Omental fat pad (tissue), 4 donors: Measurements from ENCODE around the gene NOTO. TPM values are rescaled to one million over a fixed set of nuclear protein-coding genes. Genes with fewer than 3 reads are reported as not detected.
A peak's percentile ranks its signal among the peaks of the same experiment; 100 is the strongest.

Experiments
- ATAC-seq: fragments of 150-250 bp; one replicate; pipeline ENCODE4 v1.9.1; 2016; ENCODE audit warnings: mild to moderate bottlenecking, moderate library complexity; ENCODE audit not compliant: low FRiP score
- DNase-seq: peaks from one replicate; pipeline ENCODE4 v3.0.0-alpha.2; 2019; ENCODE audit warnings: low spot score
- total RNA-seq, 4 donors: library from RNA; depleted of rRNA; stranded (reverse); fragments of >200 nt; gene quantifications; one replicate each; pipeline ENCODE4 v1.1.0, GENCODE V29; 2016
- TF ChIP-seq, protein P1 (sequence below), 3 donors: fragments of 450-650 bp; IDR thresholded peaks; one replicate each; pipeline ENCODE4 v1.5.1; 2016 to 2017; ENCODE audit warnings: antibody characterized with exemption in 3 of 3, mild to moderate bottlenecking in 3 of 3, moderate library complexity in 2 of 3

NOTO gene
- total RNA-seq, 4 donors from 2014 or later: not detected

DNA sequence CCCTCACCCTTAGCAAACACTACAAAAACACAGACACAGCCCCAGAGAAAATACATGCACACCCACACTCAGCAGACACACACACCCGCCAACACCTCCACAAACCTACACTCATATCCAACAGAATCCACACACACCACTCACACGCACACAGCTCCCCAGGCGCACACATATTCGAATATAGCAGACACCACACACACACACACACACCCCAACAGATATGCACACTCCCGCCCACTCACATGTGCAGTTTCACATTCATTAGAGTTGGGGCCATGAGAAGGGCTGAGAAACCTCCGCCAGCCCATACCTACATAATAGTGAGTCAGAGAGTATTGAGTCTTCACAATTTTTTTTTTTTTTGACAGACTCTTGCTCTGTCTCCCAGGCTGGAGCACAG, 29.4 kb upstream of the NOTO start:
- no peak for ATAC-seq
- DNase-seq: no peak
- TF ChIP-seq, protein P1, sequence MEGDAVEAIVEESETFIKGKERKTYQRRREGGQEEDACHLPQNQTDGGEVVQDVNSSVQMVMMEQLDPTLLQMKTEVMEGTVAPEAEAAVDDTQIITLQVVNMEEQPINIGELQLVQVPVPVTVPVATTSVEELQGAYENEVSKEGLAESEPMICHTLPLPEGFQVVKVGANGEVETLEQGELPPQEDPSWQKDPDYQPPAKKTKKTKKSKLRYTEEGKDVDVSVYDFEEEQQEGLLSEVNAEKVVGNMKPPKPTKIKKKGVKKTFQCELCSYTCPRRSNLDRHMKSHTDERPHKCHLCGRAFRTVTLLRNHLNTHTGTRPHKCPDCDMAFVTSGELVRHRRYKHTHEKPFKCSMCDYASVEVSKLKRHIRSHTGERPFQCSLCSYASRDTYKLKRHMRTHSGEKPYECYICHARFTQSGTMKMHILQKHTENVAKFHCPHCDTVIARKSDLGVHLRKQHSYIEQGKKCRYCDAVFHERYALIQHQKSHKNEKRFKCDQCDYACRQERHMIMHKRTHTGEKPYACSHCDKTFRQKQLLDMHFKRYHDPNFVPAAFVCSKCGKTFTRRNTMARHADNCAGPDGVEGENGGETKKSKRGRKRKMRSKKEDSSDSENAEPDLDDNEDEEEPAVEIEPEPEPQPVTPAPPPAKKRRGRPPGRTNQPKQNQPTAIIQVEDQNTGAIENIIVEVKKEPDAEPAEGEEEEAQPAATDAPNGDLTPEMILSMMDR (IDR thresholded peaks at IDR 0.05): no peak

DNA sequence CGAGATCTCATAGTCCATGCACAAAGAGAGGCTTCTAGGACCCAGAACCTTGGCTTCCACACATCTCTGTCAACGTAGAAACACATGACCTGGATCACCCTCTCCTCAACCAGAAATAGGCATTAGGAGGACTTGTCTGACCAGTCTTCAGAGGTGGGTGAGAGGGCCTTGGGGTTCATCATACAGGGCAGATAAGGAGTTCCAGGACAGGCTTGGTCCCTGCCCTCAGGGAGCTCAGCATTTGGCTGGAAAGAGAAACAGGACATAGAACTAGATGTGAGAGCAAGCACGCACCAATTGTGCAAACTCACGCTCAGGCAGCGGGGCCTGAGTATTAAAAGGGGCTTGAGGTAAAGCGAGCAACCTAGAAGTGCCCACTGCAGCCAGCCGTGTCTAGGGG, 28.6 kb upstream of the NOTO start:
- TF ChIP-seq, protein P1 (IDR thresholded peaks at IDR 0.05): no peak
- no peak for DNase-seq
- ATAC-seq: no peak

DNA sequence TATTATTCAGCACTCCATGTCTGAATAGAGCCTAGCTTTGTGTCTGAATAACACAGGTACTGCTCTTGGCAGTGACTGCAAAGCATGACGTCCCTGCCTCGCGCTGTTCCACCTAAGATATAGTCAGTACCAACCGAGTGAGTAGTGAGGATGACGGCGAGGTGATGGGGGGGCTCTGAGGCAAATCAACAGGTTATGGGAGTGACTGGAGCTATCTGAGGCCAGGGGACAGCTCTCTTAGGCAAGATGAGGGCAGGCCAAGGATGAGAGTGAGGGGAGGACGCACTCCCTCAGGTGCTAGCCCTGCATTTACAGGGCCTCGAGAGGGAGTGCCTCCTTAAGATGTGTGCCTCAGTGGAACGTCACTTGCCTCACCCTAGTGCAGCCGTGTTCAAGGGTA, 28.1 kb upstream of the NOTO start:
- ATAC-seq: no peak
- TF ChIP-seq, protein P1 (IDR thresholded peaks at IDR 0.05): no peak
- no peak for DNase-seq

DNA sequence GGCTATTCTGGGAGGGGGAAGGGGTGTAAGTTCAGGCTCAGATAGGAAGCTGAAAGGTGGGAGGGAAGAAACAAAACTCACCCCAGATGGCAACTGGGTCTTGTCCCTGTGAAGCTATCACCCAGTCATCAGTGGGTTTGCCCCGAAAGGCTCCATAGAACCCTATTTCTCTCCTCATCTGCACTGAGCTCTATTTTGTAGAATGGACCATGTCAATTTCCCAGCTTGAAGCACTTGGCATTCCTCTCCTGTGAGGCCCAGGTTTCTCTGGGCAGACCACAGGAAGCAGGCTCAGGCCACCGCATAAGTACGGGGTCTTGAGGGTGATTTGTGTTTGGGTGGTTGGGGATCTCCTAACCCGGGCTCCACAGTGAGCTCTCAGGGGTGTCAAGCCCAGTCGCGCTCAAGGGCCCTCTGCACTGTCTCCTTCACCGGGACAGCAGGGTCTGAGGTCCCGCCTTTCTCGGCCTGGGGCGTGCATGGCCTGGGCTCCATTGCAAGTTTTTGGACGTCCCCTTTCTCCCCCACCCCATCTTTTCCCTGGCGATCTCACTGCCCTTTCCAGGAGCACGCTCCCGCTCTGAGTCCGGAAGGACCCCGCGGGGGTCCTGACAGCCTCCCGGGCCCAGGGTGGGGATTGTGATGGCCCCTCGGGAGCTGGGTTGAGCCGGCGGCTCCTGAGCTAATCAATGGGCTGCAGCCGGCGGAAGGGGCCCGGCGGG, 27.3 kb upstream of the NOTO start:
- ATAC-seq: no peak
- TF ChIP-seq, protein P1 (IDR thresholded peaks at IDR 0.05): no peak
- no peak for DNase-seq

DNA sequence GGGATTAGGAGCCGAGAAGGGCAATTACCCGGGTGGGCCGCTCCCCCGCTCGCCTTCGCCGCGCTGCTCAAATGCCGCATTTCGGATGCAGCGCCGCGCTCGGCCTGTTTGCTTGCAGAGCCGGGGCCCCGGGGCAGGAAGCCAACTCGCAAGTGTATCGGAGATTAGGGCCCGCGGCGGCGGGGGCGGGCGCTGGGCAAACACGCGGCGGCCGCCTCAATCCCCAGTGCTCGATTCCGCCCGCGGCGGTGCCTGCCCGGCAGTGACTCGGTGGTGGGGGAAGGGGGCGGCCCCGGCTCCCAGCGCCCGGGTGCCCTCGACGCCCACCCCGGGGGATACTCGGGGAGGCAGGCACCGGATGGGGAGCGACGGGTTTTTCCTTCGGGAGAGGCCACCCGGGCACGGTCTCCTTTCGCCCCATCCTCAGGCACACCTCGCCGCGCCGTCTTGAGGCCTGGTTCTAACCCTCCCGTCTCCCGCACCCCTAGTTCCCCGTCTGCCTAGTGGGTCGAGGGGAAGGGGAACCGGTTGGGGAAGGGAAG, 26.6 kb upstream of the NOTO start:
- TF ChIP-seq, protein P1 (IDR thresholded peaks at IDR 0.05): no peak
- DNase-seq (peak; percentile 76), ATAC-seq (no peak)

DNA sequence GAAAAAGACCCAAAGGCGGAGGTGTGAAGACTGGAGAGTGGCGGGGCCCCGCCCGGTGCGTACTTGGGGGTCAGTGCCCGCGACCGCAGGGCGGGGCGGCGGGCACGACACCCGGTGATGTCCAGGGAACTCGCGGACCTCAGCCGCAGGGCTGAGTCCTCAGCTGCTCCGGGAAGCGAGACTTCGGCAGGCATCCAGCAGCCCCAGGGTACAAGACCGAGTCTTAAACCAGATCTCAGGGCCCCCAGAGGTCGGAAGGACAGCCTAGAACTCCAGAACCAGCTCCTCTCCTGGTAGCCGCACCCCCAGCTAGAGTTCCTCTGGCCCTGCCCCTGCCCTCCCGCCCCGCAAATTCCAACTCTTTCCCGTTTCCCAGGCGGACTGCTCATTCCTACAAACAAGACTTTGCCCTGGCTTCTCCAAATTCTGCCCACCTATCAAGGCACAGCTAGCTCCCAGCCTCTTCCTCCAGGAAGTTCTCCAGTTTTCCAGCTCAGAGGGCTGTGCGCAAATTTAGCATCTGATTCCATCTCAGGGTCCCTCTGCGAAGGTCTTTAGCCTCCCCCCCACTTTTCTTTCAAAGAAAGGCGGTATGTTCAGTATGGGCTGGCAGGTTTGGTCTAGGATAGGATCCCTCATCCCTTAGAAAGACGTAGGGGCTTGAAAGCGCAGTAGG, 26.0 kb upstream of the NOTO start:
- DNase-seq: no peak
- TF ChIP-seq, protein P1 (IDR thresholded peaks at IDR 0.05): no peak
- ATAC-seq: no peak
